Smooth muscle cell (in vitro differentiated cells): ENCODE results near the gene SLC22A13. TPM values are rescaled to one million over a fixed set of nuclear protein-coding genes. Genes with fewer than 3 reads are reported as not detected.

Source experiments
- DNase-seq: peaks from one replicate; lab custom pipeline; 2025; ENCODE audit not compliant: unreplicated experiment; lab: John Stamatoyannopoulos, UW
- H2AFZ ChIP-seq: fragments of 200-600 bp; sonication (generic); 2 replicates; pipeline ENCODE4 v1.6.0; 2016; ENCODE audit warnings: antibody characterized with exemption, low read depth, mild to moderate bottlenecking
- H3F3A ChIP-seq: fragments of 200-600 bp; sonication (generic); 2 replicates; pipeline ENCODE4 v1.6.0; 2017; ENCODE audit warnings: antibody characterized with exemption, low read depth
- H3K27ac ChIP-seq: fragments of 200-600 bp; sonication (generic); 2 replicates; pipeline ENCODE4 v1.5.1; 2016; ENCODE audit warnings: low read depth, mild to moderate bottlenecking
- H3K27me3 ChIP-seq: fragments of 200-600 bp; sonication (generic); 2 replicates; pipeline ENCODE4 v1.6.1; 2016; ENCODE audit warnings: low read depth, mild to moderate bottlenecking
- H3K36me3 ChIP-seq: fragments of 200-600 bp; sonication (generic); 2 replicates; pipeline ENCODE4 v1.5.1; 2016; ENCODE audit warnings: low read depth
- H3K4me1 ChIP-seq: fragments of 200-600 bp; sonication (generic); 2 replicates; pipeline ENCODE4 v1.5.1; 2016; ENCODE audit warnings: low read depth
- H3K4me2 ChIP-seq: fragments of 200-600 bp; sonication (generic); 2 replicates; pipeline ENCODE4 v1.6.0; 2016; ENCODE audit warnings: mild to moderate bottlenecking
- H3K4me3 ChIP-seq: fragments of 200-600 bp; sonication (generic); 2 replicates; pipeline ENCODE4 v1.5.1; 2016; ENCODE audit warnings: mild to moderate bottlenecking
- H3K79me2 ChIP-seq: fragments of 200-600 bp; sonication (generic); 2 replicates; pipeline ENCODE4 v1.6.0; 2016; ENCODE audit warnings: low read depth, mild to moderate bottlenecking
- H3K9ac ChIP-seq: fragments of 200-600 bp; sonication (generic); 2 replicates; pipeline ENCODE4 v1.6.0; 2016; ENCODE audit warnings: low read depth
- H3K9me3 ChIP-seq: fragments of 200-600 bp; sonication (generic); replicated peaks from 2 replicates; pipeline ENCODE4 v1.5.1; 2016; ENCODE audit warnings: low read depth
- H4K20me1 ChIP-seq: fragments of 200-600 bp; sonication (generic); 2 replicates; pipeline ENCODE4 v1.6.0; 2016; ENCODE audit warnings: low read depth
- WGBS: methylation state at CpG from one replicate; pipeline ENCODE4 v1.1.7; 2016; ENCODE audit warnings: low lambda C conversion rate; 5-methylcytosine and 5-hydroxymethylcytosine counted together
- polyA plus RNA-seq: library from polyadenylated mRNA; unstranded; fragments of >200 nt; fragmentation: Nextera tagmentation; extraction: Ambion mirVana; gene quantifications from 2 replicates; pipeline ENCODE4 v1.2.1, GENCODE V29; 2016
- total RNA-seq: library from RNA; depleted of rRNA; stranded (reverse); fragments of >200 nt; gene quantifications from 2 replicates; pipeline ENCODE4 v1.2.3, GENCODE V29; 2014
- TF ChIP-seq, protein P1 (sequence below): fragments of 200-600 bp; sonication (generic); IDR thresholded peaks from 2 replicates; pipeline ENCODE4 v1.5.1; 2017; ENCODE audit warnings: borderline replicate concordance, mild to moderate bottlenecking, antibody characterized with exemption; ENCODE audit not compliant: insufficient read depth, poor library complexity, severe bottlenecking

Gene SLC22A13
- total and polyA plus RNA-seq, 2 experiments from 2014 or later: 0.13 TPM; not detected in 1

- H3K9ac ChIP-seq: no peak overlapping the region
- peaks cover 6% of the 10 kb centered on the region for H3K4me1 ChIP-seq
- TF ChIP-seq, protein P1, sequence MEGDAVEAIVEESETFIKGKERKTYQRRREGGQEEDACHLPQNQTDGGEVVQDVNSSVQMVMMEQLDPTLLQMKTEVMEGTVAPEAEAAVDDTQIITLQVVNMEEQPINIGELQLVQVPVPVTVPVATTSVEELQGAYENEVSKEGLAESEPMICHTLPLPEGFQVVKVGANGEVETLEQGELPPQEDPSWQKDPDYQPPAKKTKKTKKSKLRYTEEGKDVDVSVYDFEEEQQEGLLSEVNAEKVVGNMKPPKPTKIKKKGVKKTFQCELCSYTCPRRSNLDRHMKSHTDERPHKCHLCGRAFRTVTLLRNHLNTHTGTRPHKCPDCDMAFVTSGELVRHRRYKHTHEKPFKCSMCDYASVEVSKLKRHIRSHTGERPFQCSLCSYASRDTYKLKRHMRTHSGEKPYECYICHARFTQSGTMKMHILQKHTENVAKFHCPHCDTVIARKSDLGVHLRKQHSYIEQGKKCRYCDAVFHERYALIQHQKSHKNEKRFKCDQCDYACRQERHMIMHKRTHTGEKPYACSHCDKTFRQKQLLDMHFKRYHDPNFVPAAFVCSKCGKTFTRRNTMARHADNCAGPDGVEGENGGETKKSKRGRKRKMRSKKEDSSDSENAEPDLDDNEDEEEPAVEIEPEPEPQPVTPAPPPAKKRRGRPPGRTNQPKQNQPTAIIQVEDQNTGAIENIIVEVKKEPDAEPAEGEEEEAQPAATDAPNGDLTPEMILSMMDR: no peak
- H3K79me2 ChIP-seq: no peaks in the 10 kb centered on the region
- H2AFZ ChIP-seq: no peak overlapping the region
- H4K20me1 ChIP-seq: no peaks in the 10 kb centered on the region
- no peaks in the 10 kb centered on the region for H3K27me3 ChIP-seq
- H3K27ac ChIP-seq: no peak overlapping the region
- no peak overlapping the region for H3K4me2 ChIP-seq
- no peaks in the 10 kb centered on the region for H3F3A ChIP-seq
- DNase-seq: no peak
- no peak overlapping the region for H3K4me3 ChIP-seq
- no peaks in the 10 kb centered on the region for H3K36me3 ChIP-seq
- no peaks in the 10 kb centered on the region for H3K9me3 ChIP-seq
- 98% methylated on average over 5 of the region's 5 CpGs for WGBS
These were observed 47.7 kb downstream of the SLC22A13 start for GRCh38 chr3:38313263-38313662.

DNA sequence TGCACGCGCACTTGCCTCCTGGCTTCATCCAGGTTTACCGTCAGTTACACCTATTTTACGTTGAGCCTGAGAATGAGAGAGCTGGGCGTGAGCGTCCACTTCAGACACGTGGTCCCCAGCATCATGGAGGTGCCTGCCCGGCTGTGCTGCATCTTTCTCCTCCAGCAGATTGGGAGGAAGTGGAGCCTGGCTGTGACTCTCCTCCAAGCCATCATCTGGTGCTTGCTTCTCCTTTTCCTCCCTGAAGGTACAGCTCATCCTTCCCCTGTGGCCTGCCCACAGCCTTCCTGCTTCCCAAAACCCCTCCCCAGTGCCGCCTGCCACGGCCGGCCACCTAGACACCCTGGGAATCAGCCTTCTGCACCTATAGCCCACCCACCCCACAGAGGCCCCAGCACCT is 48.1 kb downstream of the SLC22A13 start:
- Histone ChIP-seq H3K9me3 (no peaks in the 10 kb centered on the region), H3K4me1 (peaks cover 6% of the 10 kb centered on the region), H2AFZ (no peak overlapping the region), H3K79me2 (no peaks in the 10 kb centered on the region), H3K27me3 (no peaks in the 10 kb centered on the region), H3K27ac (no peak overlapping the region), H4K20me1 (no peaks in the 10 kb centered on the region), H3K4me3 (no peak overlapping the region), H3K36me3 (no peaks in the 10 kb centered on the region), H3K9ac (no peak overlapping the region), H3F3A (no peaks in the 10 kb centered on the region), H3K4me2 (no peak overlapping the region)
- 89% methylated on average over 10 of the region's 11 CpGs for WGBS
- TF ChIP-seq, protein P1: no peak
- DNase-seq: no peak

DNA sequence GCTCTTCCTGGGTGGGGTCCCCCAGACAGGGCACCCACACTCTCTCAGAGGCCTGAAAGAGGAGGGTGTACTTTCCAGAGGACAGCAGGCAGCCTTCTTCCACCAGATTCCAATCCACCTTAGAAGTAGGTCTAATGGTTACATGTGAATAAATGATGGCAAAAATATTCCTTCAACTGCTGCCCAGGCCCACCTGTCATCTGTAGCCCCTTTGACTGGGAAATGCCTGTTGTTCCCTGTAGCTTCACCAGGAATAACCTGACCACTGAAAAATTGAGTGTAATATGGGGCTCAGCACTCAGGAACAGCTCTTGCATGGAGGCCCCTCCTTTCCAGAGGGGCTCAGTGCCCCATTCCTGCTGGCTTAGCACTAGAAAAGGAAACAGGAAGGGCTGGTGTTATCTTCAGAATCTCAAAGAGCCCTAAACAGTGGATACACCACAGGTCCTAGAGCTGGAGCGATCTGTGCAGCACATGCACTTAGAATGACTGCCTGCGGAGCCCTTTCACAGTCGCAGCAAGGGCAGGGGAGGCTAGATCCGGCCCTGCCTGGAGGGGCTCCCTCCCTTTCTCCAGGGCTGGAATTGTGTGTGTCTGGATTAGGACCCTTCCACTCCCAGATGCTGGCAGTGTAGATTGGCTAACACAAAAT is 48.6 kb downstream of the SLC22A13 start:
- Histone ChIP-seq H3K36me3 (no peaks in the 10 kb centered on the region), H3K4me1 (peaks cover 6% of the 10 kb centered on the region), H3K4me3 (no peak overlapping the region), H2AFZ (no peak overlapping the region), H3K4me2 (no peak overlapping the region), H3K9me3 (no peaks in the 10 kb centered on the region), H3K27me3 (no peaks in the 10 kb centered on the region), H3K27ac (no peak overlapping the region), H3K9ac (no peak overlapping the region), H3K79me2 (no peaks in the 10 kb centered on the region), H3F3A (no peaks in the 10 kb centered on the region), H4K20me1 (no peaks in the 10 kb centered on the region)
- 47% methylated on average over 4 of the region's 4 CpGs for WGBS
- DNase-seq: no peak
- TF ChIP-seq, protein P1: no peak

- H3F3A ChIP-seq: no peaks in the 10 kb centered on the region
- H2AFZ ChIP-seq: no peak overlapping the region
- H3K27ac ChIP-seq: no peak overlapping the region
- no peaks in the 10 kb centered on the region for H3K9me3 ChIP-seq
- no peak overlapping the region for H3K4me3 ChIP-seq
- H3K4me1 ChIP-seq: peaks cover 6% of the 10 kb centered on the region
- H3K4me2 ChIP-seq: no peak overlapping the region
- H3K9ac ChIP-seq: no peak overlapping the region
- no peaks in the 10 kb centered on the region for H3K27me3 ChIP-seq
- H3K79me2 ChIP-seq: no peaks in the 10 kb centered on the region
- DNase-seq: no peak
- H3K36me3 ChIP-seq: no peaks in the 10 kb centered on the region
- TF ChIP-seq, protein P1: no peak
- H4K20me1 ChIP-seq: no peaks in the 10 kb centered on the region
- 85% methylated on average over 5 of the region's 5 CpGs for WGBS
These were observed 49.3 kb downstream of the SLC22A13 start for GRCh38 chr3:38314764-38315487.
